Astrocyte of the cerebellum (primary cell): Measurements from ENCODE around the gene C12orf43.
A peak's percentile ranks its signal among the peaks of the same experiment; 100 is the strongest.
"Not testable (repeated sequence)": the region's sequence is repeated elsewhere in the genome, so short reads cannot be mapped to it uniquely, and the experiment has no call there.

Experiments used
- DNase-seq: peaks from one replicate; pipeline ENCODE4 v3.0.0-alpha.2; 2011; ENCODE audit warnings: low read depth
- H3K4me3 ChIP-seq: 2 replicates; pipeline ENCODE4 v1.5.1; 2011; ENCODE audit warnings: mild to moderate bottlenecking, low read depth, low read length, moderate library complexity
- CTCF ChIP-seq: IDR thresholded peaks from 2 replicates; pipeline ENCODE4 v1.5.1; 2012; ENCODE audit warnings: low read length, low read depth, moderate library complexity, mild to moderate bottlenecking; ENCODE audit errors: missing control alignments
- in situ Hi-C: cut with HindIII; loops from 2 replicates; pipeline ENCODE4 v1.10.0; 2017; ENCODE audit warnings: low sequenced_read_pairs

Gene C12orf43

GRCh38 chr12:121060149-121061001 is 44.1 kb upstream of the C12orf43 start:
- H3K4me3 ChIP-seq: no peak overlapping the region
- in situ Hi-C loops: loop anchor here (5.0 kb wide), 1 partner anchor 87 kb away; no protein-coding TSS in a partner anchor
- TF ChIP-seq CTCF: peak; percentile 66
- DNase-seq: no peak

DNA sequence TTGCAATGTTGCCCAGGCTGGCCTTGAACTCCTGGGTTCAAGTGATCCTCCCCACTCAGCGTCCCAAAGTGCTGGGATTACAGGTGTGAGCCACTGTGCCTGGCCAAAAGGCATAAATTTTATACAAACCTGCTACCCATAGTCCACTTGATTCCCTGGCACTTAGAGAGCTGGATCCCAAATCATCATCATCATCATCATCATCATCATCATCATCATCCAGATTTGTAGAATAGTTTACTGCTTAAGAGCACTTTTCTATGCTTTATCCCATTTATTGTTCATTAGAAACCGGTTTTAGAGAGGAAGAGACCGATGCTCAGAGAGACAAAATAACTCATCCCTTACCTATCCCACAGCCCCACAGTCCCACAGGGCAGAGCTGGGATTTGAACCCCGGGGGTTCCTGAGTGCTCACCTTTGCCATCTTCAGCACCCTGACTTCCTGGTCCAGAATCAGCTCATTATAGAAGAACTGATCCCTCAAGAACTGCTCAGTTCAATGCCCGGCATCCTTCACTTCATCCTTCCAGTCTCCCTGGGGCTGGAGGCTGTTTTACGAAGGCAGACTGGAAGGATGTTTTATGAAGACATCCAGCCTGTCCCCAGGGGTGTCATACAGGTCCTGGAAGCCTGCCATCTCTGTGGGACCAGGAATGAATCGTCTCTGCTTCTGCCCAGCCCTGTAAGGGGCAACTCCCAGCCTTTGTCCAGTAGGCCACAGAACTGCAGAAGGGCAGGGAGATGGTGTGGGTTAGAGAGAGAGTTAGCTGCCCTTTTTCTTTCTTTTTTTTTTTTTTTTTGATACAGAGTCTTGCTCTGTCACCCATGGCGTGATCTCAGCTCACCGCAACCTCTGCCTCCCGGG is 43.0 kb upstream of the C12orf43 start:
- no peak for TF ChIP-seq CTCF
- in situ Hi-C loops: no loop called here
- DNase-seq: no peak
- no peak overlapping the region for H3K4me3 ChIP-seq

DNA sequence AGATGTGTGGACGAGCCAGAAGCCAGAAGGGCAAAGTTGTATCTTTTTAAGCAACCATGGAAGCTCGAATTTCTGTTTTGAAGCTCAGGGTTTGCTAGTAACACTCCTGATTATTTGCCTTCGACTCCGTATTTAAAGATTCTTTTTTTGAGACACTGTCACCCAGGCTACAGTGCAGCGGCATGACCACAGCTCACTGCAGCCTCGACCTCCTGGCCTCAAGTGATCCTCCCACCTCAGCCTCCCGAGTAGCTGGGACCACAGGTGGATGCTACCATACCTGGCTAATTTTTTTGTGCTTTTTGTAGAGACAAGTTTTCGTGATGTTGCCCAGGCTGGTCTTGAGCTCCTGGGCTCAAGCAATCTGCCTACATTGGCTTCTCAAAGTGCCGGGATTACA is 41.5 kb upstream of the C12orf43 start:
- no peak for DNase-seq
- TF ChIP-seq CTCF: no peak
- H3K4me3 ChIP-seq: no peak overlapping the region
- in situ Hi-C loops: no loop called here

GRCh38 chr12:121053706-121054105 is 37.4 kb upstream of the C12orf43 start:
- in situ Hi-C loops: no loop called here

GRCh38 chr12:121050725-121051124 is 34.4 kb upstream of the C12orf43 start:
- DNase-seq: no peak
- in situ Hi-C loops: no loop called here
- no peak for TF ChIP-seq CTCF
- H3K4me3 ChIP-seq: no peak overlapping the region

More at GRCh38 chr12:121053706-121054105, 37.4 kb upstream of the C12orf43 start:
- no peak for DNase-seq
- TF ChIP-seq CTCF: no peak
- no peak overlapping the region for H3K4me3 ChIP-seq

DNA sequence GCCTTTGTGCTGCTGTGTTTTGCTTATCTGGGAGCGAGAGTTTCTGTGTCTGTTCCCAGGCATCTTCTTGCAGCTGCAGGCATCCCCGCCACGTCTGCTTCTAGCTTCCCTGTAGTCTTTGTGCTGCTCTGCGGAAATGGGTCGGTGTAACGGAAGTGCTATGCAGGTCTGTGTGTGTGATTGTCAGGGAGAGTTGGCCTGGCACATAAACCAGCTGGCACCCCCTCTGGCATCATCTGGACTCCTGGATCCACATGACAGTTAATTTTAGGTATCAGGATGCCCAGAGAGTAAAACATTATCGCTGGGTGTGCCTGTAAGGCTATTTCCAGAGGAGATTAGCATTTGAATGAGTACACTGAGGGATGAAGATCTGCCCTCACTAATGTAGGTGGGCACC is 32.2 kb upstream of the C12orf43 start:
- no peak for DNase-seq
- in situ Hi-C loops: no loop called here
- no peak overlapping the region for H3K4me3 ChIP-seq
- TF ChIP-seq CTCF: no peak

- in situ Hi-C loops, DNase-seq, H3K4me3 ChIP-seq: not testable (repeated sequence)
These were observed 31.1 kb upstream of the C12orf43 start for GRCh38 chr12:121047400-121047799.
